ENCODE results near the gene RARS2. TPM values are rescaled to one million over a fixed set of nuclear protein-coding genes. Genes with fewer than 3 reads are reported as not detected.
A peak's percentile ranks its signal among the peaks of the same experiment; 100 is the strongest.

RARS2 gene
- total and polyA plus RNA-seq, 5 donors: 14.5 to 26.0 (median 20.2) TPM

GRCh38 chr6:87541041-87541440 is 48.7 kb downstream of the RARS2 start:
- 69% methylated on average over 1 of the region's 1 CpG for WGBS
- intact Hi-C loops (cut with DNase I): no loop called here
- Histone ChIP-seq H3K27ac (ENCODE audit: low read length) (peak overlapping the region; percentile 64), H3K9me3 (ENCODE audit: control insufficient read depth, low read length) (no peaks in the 10 kb centered on the region), H3K4me1 (ENCODE audit: control insufficient read depth, insufficient read depth, low read length) (no peaks in the 10 kb centered on the region), H3K4me3 (ENCODE audit: low read length) (no peak overlapping the region), H3K27me3 (ENCODE audit: control insufficient read depth, insufficient read depth) (no peaks in the 10 kb centered on the region)
- peak in 1 of 2 donors; percentile 40 for ATAC-seq
- no peak for DNase-seq

- Histone ChIP-seq H3K27ac (ENCODE audit: low read length) (peak overlapping the region; percentile 57), H3K4me1 (ENCODE audit: control insufficient read depth, insufficient read depth, low read length) (no peaks in the 10 kb centered on the region), H3K9me3 (ENCODE audit: control insufficient read depth, low read length) (no peaks in the 10 kb centered on the region), H3K27me3 (ENCODE audit: control insufficient read depth, insufficient read depth) (no peaks in the 10 kb centered on the region), H3K4me3 (ENCODE audit: low read length) (no peak overlapping the region)
- ATAC-seq: peak; percentile 93
- intact Hi-C loops (cut with DNase I): no loop called here
- 30% methylated on average over 4 of the region's 4 CpGs for WGBS
- peak in 1 of 3 donors; percentile 41 for DNase-seq
Observed at GRCh38 chr6:87540539-87540938, 49.2 kb downstream of the RARS2 start.

DNA sequence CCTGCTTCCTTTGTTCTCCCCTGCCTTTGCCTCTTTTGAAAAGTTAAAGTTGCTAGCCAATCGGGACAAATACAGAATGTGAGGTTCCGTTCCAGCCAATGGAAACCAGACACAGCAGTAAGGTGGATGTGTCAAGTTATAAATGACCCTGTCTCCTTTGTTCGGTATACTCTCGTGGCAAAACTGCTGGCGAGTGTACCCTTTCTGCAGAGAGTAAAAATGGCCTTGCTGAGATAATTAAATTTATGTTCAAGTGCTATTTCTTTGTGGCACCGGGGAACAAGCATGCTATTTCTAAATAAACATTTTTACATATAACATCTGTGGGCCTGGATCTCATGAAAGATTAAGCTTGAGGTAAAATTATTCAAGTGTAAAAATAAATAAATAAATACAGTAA is 50.2 kb downstream of the RARS2 start:
- no peaks in the 10 kb centered on the region for H3K27me3 ChIP-seq (ENCODE audit: control insufficient read depth, insufficient read depth)
- DNase-seq: no peak
- 93% methylated on average over 6 of the region's 6 CpGs for WGBS
- no peaks in the 10 kb centered on the region for H3K4me1 ChIP-seq (ENCODE audit: control insufficient read depth, insufficient read depth, low read length)
- ATAC-seq: no peak
- intact Hi-C loops (cut with DNase I): no loop called here
- no peaks in the 10 kb centered on the region for H3K9me3 ChIP-seq (ENCODE audit: control insufficient read depth, low read length)
- H3K27ac ChIP-seq (ENCODE audit: low read length): no peak overlapping the region
- H3K4me3 ChIP-seq (ENCODE audit: low read length): no peak overlapping the region

DNA sequence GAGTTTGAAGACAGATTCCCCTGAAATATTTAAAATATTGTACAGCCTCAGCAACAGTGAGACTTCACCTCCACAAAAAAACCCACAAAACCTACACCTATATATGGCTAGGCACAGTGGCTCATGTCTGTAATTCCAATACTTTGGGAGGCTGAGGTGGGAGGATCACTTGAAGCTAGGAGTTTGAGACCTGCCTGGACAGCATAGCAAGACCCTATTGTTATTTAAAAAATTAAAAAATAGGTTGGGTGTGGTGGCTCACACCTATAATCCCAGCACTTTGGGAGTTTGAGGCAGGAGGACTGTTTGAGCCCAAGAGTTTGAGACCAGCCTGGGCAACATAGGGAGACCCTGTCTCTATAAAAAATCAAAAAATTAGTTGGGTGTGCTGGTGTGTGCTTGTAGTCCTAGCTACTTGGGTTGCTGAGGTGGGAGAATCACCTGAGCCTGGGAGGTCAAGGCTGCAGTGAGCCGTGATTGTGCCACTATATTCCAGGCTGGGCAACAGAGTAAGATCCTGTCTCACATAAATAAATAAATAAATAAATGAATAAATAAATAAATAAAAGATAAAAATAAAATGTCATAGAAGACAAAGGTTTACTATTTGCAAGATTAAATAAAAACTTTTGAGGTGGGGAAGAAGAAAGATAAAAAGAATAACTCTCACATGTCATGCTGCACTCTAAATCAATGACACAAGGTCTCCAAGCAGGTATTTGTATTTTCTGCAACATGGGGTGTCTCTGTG is 51.1 kb downstream of the RARS2 start:
- H3K27me3 ChIP-seq (ENCODE audit: control insufficient read depth, insufficient read depth): no peaks in the 10 kb centered on the region
- ATAC-seq (no peak), DNase-seq (no peak)
- no peak overlapping the region for H3K27ac ChIP-seq (ENCODE audit: low read length)
- intact Hi-C loops (cut with DNase I): no loop called here
- no peaks in the 10 kb centered on the region for H3K4me1 ChIP-seq (ENCODE audit: control insufficient read depth, insufficient read depth, low read length)
- no peak overlapping the region for H3K4me3 ChIP-seq (ENCODE audit: low read length)
- 100% methylated on average over 1 of the region's 1 CpG for WGBS
- H3K9me3 ChIP-seq (ENCODE audit: control insufficient read depth, low read length): no peaks in the 10 kb centered on the region

DNA sequence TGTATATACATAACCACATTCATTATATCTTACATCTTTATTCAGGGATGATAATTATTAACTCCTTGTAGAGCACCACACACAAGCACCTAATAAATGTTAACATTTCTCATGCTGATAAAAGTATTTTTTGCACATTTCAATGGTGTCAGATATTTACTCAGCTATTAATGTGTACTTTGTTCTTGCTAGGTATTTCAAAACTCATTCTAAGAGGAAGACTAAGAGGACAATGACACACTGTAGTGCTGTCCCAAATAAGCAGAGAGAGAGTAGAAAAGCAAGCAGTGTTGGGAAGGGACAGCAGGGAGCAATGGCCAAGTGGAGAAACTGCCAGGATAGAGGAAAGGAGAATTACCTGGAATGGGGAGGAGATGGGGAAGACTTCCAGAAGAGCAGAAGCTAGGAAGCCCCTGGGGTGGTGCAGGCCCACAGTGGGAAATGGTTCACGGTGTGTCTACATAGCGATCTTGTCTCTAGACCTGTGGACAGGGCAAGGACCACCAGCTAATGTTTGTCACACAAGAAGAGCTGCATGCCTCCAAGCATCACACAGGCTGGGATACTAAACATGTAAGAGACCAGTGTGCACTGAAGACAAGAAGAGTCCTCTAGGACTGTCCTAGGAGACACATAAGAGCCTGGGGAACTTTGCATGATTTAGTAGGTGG is 55.3 kb downstream of the RARS2 start:
- intact Hi-C loops (cut with DNase I): no loop called here
- 99% methylated on average over 2 of the region's 2 CpGs for WGBS
- H3K27me3 ChIP-seq (ENCODE audit: control insufficient read depth, insufficient read depth): no peaks in the 10 kb centered on the region
- H3K9me3 ChIP-seq (ENCODE audit: control insufficient read depth, low read length): no peaks in the 10 kb centered on the region
- ATAC-seq (no peak), DNase-seq (no peak)
- H3K4me1 ChIP-seq (ENCODE audit: control insufficient read depth, insufficient read depth, low read length): no peaks in the 10 kb centered on the region
- no peak overlapping the region for H3K4me3 ChIP-seq (ENCODE audit: low read length)
- no peak overlapping the region for H3K27ac ChIP-seq (ENCODE audit: low read length)

DNA sequence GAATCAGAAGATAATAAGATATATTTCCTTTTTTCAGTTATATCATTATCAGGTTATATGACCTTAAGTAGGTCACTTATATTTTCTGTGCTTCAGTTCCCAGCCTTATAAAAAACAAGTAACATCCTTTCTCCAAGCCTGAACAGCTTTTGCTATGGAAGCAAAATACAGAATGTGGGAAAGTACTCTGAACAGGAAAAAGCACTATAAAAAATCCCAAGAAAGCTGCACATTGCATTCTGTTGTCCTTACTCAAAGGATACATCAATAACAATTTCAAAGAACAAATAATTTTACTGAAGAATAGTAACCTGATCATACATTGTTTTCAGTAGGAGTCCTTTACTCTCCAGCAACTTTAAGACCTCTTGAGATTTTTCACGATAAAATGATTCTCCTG is 60.6 kb downstream of the RARS2 start:
- H3K27me3 ChIP-seq (ENCODE audit: control insufficient read depth, insufficient read depth): no peaks in the 10 kb centered on the region
- no peak overlapping the region for H3K4me3 ChIP-seq (ENCODE audit: low read length)
- no peak for ATAC-seq
- no peaks in the 10 kb centered on the region for H3K9me3 ChIP-seq (ENCODE audit: control insufficient read depth, low read length)
- no peaks in the 10 kb centered on the region for H3K4me1 ChIP-seq (ENCODE audit: control insufficient read depth, insufficient read depth, low read length)
- DNase-seq: no peak
- intact Hi-C loops (cut with DNase I): no loop called here
- 95% methylated on average over 1 of the region's 1 CpG for WGBS
- no peak overlapping the region for H3K27ac ChIP-seq (ENCODE audit: low read length)

DNA sequence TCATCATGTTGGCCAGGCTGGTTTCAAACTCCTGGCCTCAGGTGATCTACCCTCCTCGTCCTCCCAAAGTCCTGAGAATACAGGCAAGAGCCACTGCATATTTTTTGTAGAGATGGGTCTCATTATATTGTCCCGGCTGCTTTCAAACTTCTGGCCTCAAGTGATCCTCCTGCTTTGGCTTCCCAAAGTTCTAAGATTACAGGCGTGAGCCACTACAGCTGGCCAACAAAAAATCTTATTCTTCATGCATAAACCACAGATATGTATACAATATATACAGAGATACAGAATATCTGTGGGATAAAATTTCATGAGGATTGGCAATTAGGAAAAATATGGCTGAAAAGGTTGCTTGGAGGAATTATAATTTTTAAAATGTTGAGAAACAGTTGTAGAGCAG is 67.1 kb downstream of the RARS2 start:
- Histone ChIP-seq H3K27ac (ENCODE audit: low read length) (no peak overlapping the region), H3K9me3 (ENCODE audit: control insufficient read depth, low read length) (no peaks in the 10 kb centered on the region), H3K27me3 (ENCODE audit: control insufficient read depth, insufficient read depth) (no peaks in the 10 kb centered on the region), H3K4me1 (ENCODE audit: control insufficient read depth, insufficient read depth, low read length) (no peaks in the 10 kb centered on the region), H3K4me3 (ENCODE audit: low read length) (no peak overlapping the region)
- intact Hi-C loops (cut with DNase I): no loop called here
- 94% methylated on average over 3 of the region's 3 CpGs for WGBS
- DNase-seq (no peak), ATAC-seq (no peak)

DNA sequence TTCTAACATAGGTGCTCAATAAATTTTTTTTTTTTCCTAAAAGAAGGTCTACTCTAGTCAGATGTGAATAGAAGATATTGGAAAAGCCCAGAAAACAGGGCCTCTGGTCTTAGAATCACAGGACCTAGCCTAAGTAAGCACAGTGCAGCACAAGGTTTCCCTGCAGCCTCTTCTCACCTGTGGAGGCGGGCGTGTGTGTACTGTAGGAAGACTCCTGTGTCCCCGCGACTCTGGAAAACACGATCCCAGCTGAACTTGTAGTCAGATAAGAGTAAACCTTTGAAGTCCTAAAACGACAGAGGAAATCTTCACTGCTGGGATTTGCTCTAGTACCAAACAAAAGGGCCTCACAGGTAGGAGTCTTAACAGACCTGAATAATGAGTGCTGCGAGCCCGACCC is 71.3 kb downstream of the RARS2 start:
- intact Hi-C loops (cut with DNase I): no loop called here
- no peaks in the 10 kb centered on the region for H3K27me3 ChIP-seq (ENCODE audit: control insufficient read depth, insufficient read depth)
- ATAC-seq: no peak
- 81% methylated on average over 8 of the region's 8 CpGs for WGBS
- H3K4me1 ChIP-seq (ENCODE audit: control insufficient read depth, insufficient read depth, low read length): no peaks in the 10 kb centered on the region
- H3K4me3 ChIP-seq (ENCODE audit: low read length): no peak overlapping the region
- H3K27ac ChIP-seq (ENCODE audit: low read length): no peak overlapping the region
- no peak for DNase-seq
- H3K9me3 ChIP-seq (ENCODE audit: control insufficient read depth, low read length): no peaks in the 10 kb centered on the region

DNA sequence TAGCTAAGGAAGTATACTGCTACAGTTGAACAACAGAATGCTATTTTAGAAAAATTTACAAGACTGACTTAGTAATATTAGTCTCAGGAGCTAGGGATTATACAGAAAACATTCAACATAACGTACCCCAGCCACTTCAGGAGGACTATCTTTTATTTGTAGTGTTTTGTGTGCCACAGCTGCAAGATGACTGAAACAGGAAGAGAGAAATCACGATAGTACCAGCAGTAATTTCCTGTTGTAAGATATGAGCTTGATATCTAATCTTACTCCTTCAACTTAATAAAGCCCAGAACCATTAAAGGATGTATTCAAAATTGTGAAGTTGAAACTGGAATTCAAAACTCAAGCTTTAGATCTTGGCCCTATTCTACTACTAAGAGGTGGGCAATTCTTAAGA is 75.0 kb downstream of the RARS2 start:
- no peak overlapping the region for H3K27ac ChIP-seq (ENCODE audit: low read length)
- intact Hi-C loops (cut with DNase I): no loop called here
- H3K27me3 ChIP-seq (ENCODE audit: control insufficient read depth, insufficient read depth): no peaks in the 10 kb centered on the region
- no peak overlapping the region for H3K4me3 ChIP-seq (ENCODE audit: low read length)
- no peaks in the 10 kb centered on the region for H3K4me1 ChIP-seq (ENCODE audit: control insufficient read depth, insufficient read depth, low read length)
- no peak for ATAC-seq
- no peaks in the 10 kb centered on the region for H3K9me3 ChIP-seq (ENCODE audit: control insufficient read depth, low read length)
- 32% methylated on average over 2 of the region's 2 CpGs for WGBS
- DNase-seq: no peak

GRCh38 chr6:87504441-87504840 is 85.3 kb downstream of the RARS2 start:
- H3K4me3 ChIP-seq (ENCODE audit: low read length): no peak overlapping the region
- no peaks in the 10 kb centered on the region for H3K27me3 ChIP-seq (ENCODE audit: control insufficient read depth, insufficient read depth)
- 37% methylated on average over 1 of the region's 1 CpG for WGBS
- peak; percentile 73 to 77 for ATAC-seq
- no peak for DNase-seq
- intact Hi-C loops (cut with DNase I): no loop called here
- no peak overlapping the region for H3K27ac ChIP-seq (ENCODE audit: low read length)
- no peaks in the 10 kb centered on the region for H3K9me3 ChIP-seq (ENCODE audit: control insufficient read depth, low read length)
- H3K4me1 ChIP-seq (ENCODE audit: control insufficient read depth, insufficient read depth, low read length): peaks cover 5% of the 10 kb centered on the region

GRCh38 chr6:87501809-87502572 is 87.8 kb downstream of the RARS2 start:
- Histone ChIP-seq H3K4me3 (ENCODE audit: low read length) (no peak overlapping the region), H3K4me1 (ENCODE audit: control insufficient read depth, insufficient read depth, low read length) (peaks cover 5% of the 10 kb centered on the region), H3K9me3 (ENCODE audit: control insufficient read depth, low read length) (no peaks in the 10 kb centered on the region), H3K27ac (ENCODE audit: low read length) (no peak overlapping the region), H3K27me3 (ENCODE audit: control insufficient read depth, insufficient read depth) (no peaks in the 10 kb centered on the region)
- DNase-seq: no peak
- intact Hi-C loops (cut with DNase I): no loop called here
- WGBS: 89% methylated on average over 6 of the region's 6 CpGs
- no peak for ATAC-seq
